ENCODE results near the gene TMTC2.

Gene TMTC2

GRCh38 chr12:83156815-83157214, 470.1 kb downstream of the TMTC2 start:
- H3K9me3 ChIP-seq (ENCODE audit: low read depth, low read length) = no peaks in the 10 kb centered on the region
- no peak overlapping the region for H3K4me3 ChIP-seq
- no peak overlapping the region for H3K27ac ChIP-seq
- no peak overlapping the region for H3K9ac ChIP-seq (ENCODE audit: insufficient read length)
- DNase-seq (ENCODE audit: low read depth, low spot score) = no peak
- no peak for TF ChIP-seq POLR2AphosphoS5 (IDR thresholded peaks at IDR 0.05; ENCODE audit: borderline replicate concordance, low read depth, low read length)
- TF ChIP-seq EZH2 (IDR thresholded peaks at IDR 0.05) = no peak
- no peaks in the 10 kb centered on the region for H3K36me3 ChIP-seq (ENCODE audit: insufficient read depth, low read length)

- no peak overlapping the region for H3K27ac ChIP-seq
- H3K9me3 ChIP-seq (ENCODE audit: low read depth, low read length) = no peaks in the 10 kb centered on the region
- no peaks in the 10 kb centered on the region for H3K36me3 ChIP-seq (ENCODE audit: insufficient read depth, low read length)
- no peak for TF ChIP-seq FOXP2 (optimal IDR thresholded peaks at IDR 0.05; ENCODE audit: control extremely low read depth, extremely low read length, insufficient read depth)
- TF ChIP-seq EZH2 (IDR thresholded peaks at IDR 0.05) = no peak
- TF ChIP-seq POLR2AphosphoS5 (IDR thresholded peaks at IDR 0.05; ENCODE audit: borderline replicate concordance, low read depth, low read length) = no peak
- H3K9ac ChIP-seq (ENCODE audit: insufficient read length) = no peak overlapping the region
- H3K4me3 ChIP-seq = no peak overlapping the region
- DNase-seq (ENCODE audit: low read depth, low spot score) = no peak
These were observed 470.9 kb downstream of the TMTC2 start for GRCh38 chr12:83157604-83158003.

GRCh38 chr12:83158613-83159207, 472.0 kb downstream of the TMTC2 start:
- no peak overlapping the region for H3K27ac ChIP-seq
- no peak overlapping the region for H3K9ac ChIP-seq (ENCODE audit: insufficient read length)
- H3K36me3 ChIP-seq (ENCODE audit: insufficient read depth, low read length) = no peaks in the 10 kb centered on the region
- no peak for DNase-seq (ENCODE audit: low read depth, low spot score)
- H3K9me3 ChIP-seq (ENCODE audit: low read depth, low read length) = no peaks in the 10 kb centered on the region
- no peak for TF ChIP-seq POLR2AphosphoS5 (IDR thresholded peaks at IDR 0.05; ENCODE audit: borderline replicate concordance, low read depth, low read length)
- TF ChIP-seq EZH2 (IDR thresholded peaks at IDR 0.05) = no peak
- no peak for TF ChIP-seq FOXP2 (optimal IDR thresholded peaks at IDR 0.05; ENCODE audit: control extremely low read depth, extremely low read length, insufficient read depth)
- no peak overlapping the region for H3K4me3 ChIP-seq

- Histone ChIP-seq H3K36me3 (ENCODE audit: insufficient read depth, low read length) (no peaks in the 10 kb centered on the region), H3K4me3 (no peak overlapping the region), H3K9ac (ENCODE audit: insufficient read length) (no peak overlapping the region), H3K27ac (no peak overlapping the region), H3K9me3 (ENCODE audit: low read depth, low read length) (no peaks in the 10 kb centered on the region)
- TF ChIP-seq FOXP2 (optimal IDR thresholded peaks at IDR 0.05; ENCODE audit: control extremely low read depth, extremely low read length, insufficient read depth) (no peak), POLR2AphosphoS5 (IDR thresholded peaks at IDR 0.05; ENCODE audit: borderline replicate concordance, low read depth, low read length) (no peak), EZH2 (IDR thresholded peaks at IDR 0.05) (no peak)
- no peak for DNase-seq (ENCODE audit: low read depth, low spot score)
These were observed 474.8 kb downstream of the TMTC2 start for GRCh38 chr12:83161456-83161855.

- H3K4me3 ChIP-seq = no peak overlapping the region
- no peaks in the 10 kb centered on the region for H3K36me3 ChIP-seq (ENCODE audit: insufficient read depth, low read length)
- TF ChIP-seq FOXP2 (optimal IDR thresholded peaks at IDR 0.05; ENCODE audit: control extremely low read depth, extremely low read length, insufficient read depth) (no peak), EZH2 (IDR thresholded peaks at IDR 0.05) (no peak), POLR2AphosphoS5 (IDR thresholded peaks at IDR 0.05; ENCODE audit: borderline replicate concordance, low read depth, low read length) (no peak)
- H3K9me3 ChIP-seq (ENCODE audit: low read depth, low read length) = no peaks in the 10 kb centered on the region
- H3K27ac ChIP-seq = no peak overlapping the region
- no peak overlapping the region for H3K9ac ChIP-seq (ENCODE audit: insufficient read length)
- DNase-seq (ENCODE audit: low read depth, low spot score) = no peak
These were observed 482.0 kb downstream of the TMTC2 start for GRCh38 chr12:83168751-83169150.

GRCh38 chr12:83172441-83172840, 485.7 kb downstream of the TMTC2 start:
- no peak overlapping the region for H3K9ac ChIP-seq (ENCODE audit: insufficient read length)
- no peak overlapping the region for H3K27ac ChIP-seq
- no peak overlapping the region for H3K4me3 ChIP-seq
- no peak for TF ChIP-seq POLR2AphosphoS5 (IDR thresholded peaks at IDR 0.05; ENCODE audit: borderline replicate concordance, low read depth, low read length)
- no peak for TF ChIP-seq FOXP2 (optimal IDR thresholded peaks at IDR 0.05; ENCODE audit: control extremely low read depth, extremely low read length, insufficient read depth)
- no peak for TF ChIP-seq EZH2 (IDR thresholded peaks at IDR 0.05)
- H3K9me3 ChIP-seq (ENCODE audit: low read depth, low read length) = no peaks in the 10 kb centered on the region
- no peaks in the 10 kb centered on the region for H3K36me3 ChIP-seq (ENCODE audit: insufficient read depth, low read length)
- no peak for DNase-seq (ENCODE audit: low read depth, low spot score)

GRCh38 chr12:83172866-83173649, 486.4 kb downstream of the TMTC2 start:
- DNase-seq (ENCODE audit: low read depth, low spot score) = no peak
- TF ChIP-seq POLR2AphosphoS5 (IDR thresholded peaks at IDR 0.05; ENCODE audit: borderline replicate concordance, low read depth, low read length) (no peak), EZH2 (IDR thresholded peaks at IDR 0.05) (no peak), FOXP2 (optimal IDR thresholded peaks at IDR 0.05; ENCODE audit: control extremely low read depth, extremely low read length, insufficient read depth) (no peak)
- Histone ChIP-seq H3K36me3 (ENCODE audit: insufficient read depth, low read length) (no peaks in the 10 kb centered on the region), H3K4me3 (no peak overlapping the region), H3K27ac (no peak overlapping the region), H3K9ac (ENCODE audit: insufficient read length) (no peak overlapping the region), H3K9me3 (ENCODE audit: low read depth, low read length) (no peaks in the 10 kb centered on the region)

- Histone ChIP-seq H3K9me3 (ENCODE audit: low read depth, low read length) (no peaks in the 10 kb centered on the region), H3K36me3 (ENCODE audit: insufficient read depth, low read length) (no peaks in the 10 kb centered on the region), H3K4me3 (no peak overlapping the region), H3K9ac (ENCODE audit: insufficient read length) (no peak overlapping the region), H3K27ac (no peak overlapping the region)
- TF ChIP-seq EZH2 (IDR thresholded peaks at IDR 0.05) = no peak
- TF ChIP-seq POLR2AphosphoS5 (IDR thresholded peaks at IDR 0.05; ENCODE audit: borderline replicate concordance, low read depth, low read length) = no peak
- no peak for TF ChIP-seq FOXP2 (optimal IDR thresholded peaks at IDR 0.05; ENCODE audit: control extremely low read depth, extremely low read length, insufficient read depth)
- DNase-seq (ENCODE audit: low read depth, low spot score) = no peak
These were observed 493.3 kb downstream of the TMTC2 start for GRCh38 chr12:83179999-83180398.

All from SK-N-MC (cell line).